HG02852 (cell line): Measurements from ENCODE around the gene OGFOD1.

Experiments used
- ATAC-seq: cut with Tn5 transposase; IDR thresholded peaks from one replicate; pipeline ENCODE4 v1.9.1; 2021; ENCODE audit warnings: mild to moderate bottlenecking, moderate library complexity; ENCODE audit not compliant: unreplicated experiment

The OGFOD1 gene

GRCh38 chr16:56426585-56426984 is 24.8 kb upstream of the OGFOD1 start:
- no peak for ATAC-seq

- ATAC-seq, result no peak
These were observed 23.3 kb upstream of the OGFOD1 start for GRCh38 chr16:56428091-56428490.

DNA sequence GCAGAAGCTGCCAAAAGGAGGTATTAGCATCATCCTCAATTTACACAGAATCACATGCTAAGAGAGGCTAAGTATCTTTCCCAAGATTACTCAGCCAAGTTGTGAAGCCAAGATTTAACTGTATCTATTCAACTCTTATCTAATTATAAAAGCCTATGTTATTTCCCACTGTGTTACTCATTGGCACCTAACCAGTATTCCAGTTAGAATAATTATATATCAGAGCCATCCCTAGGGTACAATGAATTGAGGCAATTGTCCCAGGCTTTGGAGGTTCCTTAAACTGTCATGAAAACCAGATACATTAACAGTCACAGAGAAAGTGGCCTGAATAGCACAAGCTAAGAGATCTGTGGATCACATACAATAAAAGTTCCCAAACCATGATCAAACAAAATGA is 15.1 kb upstream of the OGFOD1 start:
- no peak for ATAC-seq

- ATAC-seq, result no peak
These were observed 13.3 kb upstream of the OGFOD1 start for GRCh38 chr16:56438038-56438437.

DNA sequence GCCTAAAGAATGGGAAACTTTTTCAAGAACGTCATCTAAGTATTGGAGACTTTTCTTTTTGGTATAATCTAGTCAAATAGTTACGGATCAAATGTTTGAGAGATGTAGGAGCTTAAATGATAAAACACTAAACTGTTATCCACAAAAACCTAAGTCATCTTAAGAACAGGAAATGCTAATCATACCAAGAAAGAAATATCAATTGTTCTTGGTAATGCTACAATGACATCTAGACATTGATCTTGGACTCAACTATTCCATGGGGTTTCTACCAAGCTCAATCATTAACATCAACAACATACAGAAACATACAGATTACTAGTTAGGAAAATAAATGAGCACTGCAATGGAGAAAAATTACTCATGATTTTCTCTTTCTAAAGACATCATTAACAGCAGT is 4.1 kb upstream of the OGFOD1 start:
- no peak for ATAC-seq

DNA sequence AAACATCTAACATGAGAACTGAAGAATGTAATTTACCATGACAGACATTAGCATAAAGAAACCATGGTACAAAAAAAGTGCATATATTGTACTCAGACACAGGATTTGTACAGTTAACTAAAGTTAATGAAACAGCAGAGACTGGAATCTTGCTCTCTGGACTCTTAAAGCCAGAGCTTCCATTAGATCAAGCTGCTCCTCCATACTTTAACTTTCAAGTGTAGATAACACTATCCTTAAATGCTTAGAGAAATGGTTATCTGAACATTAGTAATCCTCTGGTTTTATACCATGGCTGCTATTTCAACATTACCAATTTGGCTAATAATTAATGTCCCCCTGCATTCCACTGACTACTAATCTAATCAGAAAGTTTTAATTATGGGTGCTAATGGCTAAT is 3.3 kb upstream of the OGFOD1 start:
- no peak for ATAC-seq

- no peak for ATAC-seq
These were observed 924 bp upstream of the OGFOD1 start for GRCh38 chr16:56450275-56450985.

DNA sequence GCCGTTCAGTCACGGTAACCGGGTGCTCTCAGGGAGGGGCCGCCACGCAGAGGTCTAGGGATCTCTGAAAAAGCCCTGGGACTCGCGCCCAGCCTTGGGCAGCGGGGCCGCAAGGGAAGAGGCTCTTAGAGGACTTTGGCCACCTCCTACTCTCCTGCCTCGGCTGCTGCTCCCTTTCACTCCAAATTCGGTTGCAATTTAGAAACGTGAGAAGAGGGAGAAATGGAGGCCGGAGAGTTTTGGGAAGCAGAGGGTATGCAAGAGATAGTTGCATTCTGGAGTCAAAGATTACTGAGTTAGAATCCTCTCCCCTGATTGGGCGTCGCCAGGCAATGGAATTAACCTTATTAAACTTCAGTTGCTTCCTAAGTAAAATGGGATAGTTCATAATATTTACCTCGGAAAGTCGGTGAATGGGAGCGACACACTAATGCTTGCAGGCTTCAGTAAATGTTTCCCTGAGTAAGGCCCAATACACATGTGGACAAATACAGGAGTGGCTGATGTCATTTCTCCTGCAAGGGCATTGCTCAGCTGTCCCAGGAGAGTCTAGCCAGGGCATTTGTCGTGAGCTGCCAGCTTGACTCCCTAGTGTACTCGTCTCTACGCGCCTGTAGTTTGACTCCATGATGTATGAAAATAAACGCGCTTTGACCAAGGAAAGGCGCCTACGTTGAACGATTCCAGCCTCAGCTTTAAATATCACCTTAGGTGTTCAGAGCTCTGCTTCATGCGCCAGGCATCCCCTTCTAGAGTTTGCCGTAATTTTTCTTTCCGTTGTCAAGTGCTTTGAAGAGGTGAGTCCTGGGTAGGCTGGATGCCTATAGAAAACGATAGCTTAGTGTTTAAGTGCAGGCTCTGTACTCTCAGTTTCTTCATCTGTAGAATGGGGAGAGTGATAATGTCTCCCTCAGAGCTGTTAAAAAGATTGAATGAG is 667 bp downstream of the OGFOD1 start:
- peak; percentile 43 for ATAC-seq

- ATAC-seq, result no peak
These were observed 6.6 kb downstream of the OGFOD1 start for GRCh38 chr16:56457927-56458470.

DNA sequence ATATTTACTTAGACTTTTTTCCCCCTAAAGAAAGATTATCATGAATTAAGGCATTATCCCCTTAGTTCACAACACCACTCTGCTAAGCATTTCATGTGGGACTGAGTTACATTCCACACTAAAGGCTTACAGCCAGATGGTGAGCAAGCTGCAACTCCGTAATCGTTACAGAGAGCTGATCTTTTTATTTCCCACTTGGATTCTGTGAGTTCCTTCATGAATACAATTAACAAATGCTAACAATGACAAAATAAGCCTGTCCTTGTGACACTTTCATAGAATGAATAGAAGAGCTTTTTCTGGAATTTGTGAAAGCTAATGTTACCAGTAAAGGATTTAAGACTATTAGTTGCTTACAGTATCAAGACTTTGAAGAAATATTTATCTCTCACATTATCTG is 8.7 kb downstream of the OGFOD1 start:
- no peak for ATAC-seq

- ATAC-seq, result no peak
These were observed 10.9 kb downstream of the OGFOD1 start for GRCh38 chr16:56462064-56462796.

DNA sequence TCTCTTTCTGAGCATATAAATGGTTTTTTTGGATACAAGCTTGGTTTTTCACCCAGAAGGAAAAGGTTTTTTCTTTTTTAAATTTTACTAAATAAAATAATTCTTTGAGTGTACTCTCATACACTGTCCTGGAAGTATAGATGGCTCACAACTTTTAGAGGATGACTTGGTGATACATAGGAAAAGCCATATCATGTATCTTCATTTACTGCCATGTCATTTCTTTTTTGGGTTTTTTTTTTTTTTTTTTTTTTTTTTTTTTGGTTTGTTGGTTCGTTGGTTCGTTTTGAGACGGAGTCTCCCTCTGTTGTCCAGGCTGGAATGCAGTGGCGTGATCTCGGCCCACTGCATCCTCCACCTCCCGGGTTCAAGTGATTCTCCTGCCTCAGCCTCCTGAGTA is 11.8 kb downstream of the OGFOD1 start:
- no peak for ATAC-seq

GRCh38 chr16:56466344-56466743 is 15.0 kb downstream of the OGFOD1 start:
- no peak for ATAC-seq

GRCh38 chr16:56468800-56469199 is 17.4 kb downstream of the OGFOD1 start:
- ATAC-seq, result no peak

- ATAC-seq, result no peak
These were observed 18.4 kb downstream of the OGFOD1 start for GRCh38 chr16:56469748-56470147.

GRCh38 chr16:56470232-56470631 is 18.9 kb downstream of the OGFOD1 start:
- ATAC-seq, result no peak

DNA sequence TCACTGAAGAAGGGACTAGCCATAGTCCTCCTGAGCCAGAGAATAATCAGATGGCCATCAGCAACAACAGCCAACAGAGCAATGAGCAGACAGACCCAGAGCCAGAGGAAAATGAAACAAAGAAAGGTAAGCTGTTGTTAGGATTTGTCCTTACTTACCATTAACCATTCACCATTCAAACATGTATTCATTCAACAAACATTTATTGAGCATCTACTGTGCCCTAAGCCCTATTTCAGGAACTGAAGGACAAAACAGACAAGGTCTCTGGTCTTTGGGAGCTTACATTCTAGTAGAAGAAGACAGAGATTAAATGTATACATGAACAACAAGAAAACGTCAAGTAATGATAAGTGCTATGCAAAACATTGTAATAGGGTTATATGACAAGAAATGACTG is 19.3 kb downstream of the OGFOD1 start:
- no peak for ATAC-seq

DNA sequence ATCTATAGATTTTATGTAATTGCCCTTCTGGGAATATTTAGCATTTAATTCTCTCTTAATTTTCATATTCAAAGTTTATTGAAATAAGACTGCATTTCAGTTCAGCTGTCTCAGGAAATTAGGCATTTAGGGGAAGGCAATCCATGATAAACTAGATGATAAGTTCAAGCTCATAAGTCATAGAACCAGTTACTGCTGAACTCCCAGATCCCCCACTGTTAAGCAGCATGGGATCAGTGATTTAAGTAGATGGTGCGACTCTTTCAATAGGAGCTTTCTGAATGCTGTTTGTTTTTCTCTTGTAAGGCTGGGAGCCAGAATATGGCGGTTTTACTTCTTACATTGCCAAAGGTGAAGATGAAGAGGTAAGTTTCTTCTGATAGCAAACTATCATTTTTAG is 23.8 kb downstream of the OGFOD1 start:
- no peak for ATAC-seq

GRCh38 chr16:56477096-56477878 is 25.9 kb downstream of the OGFOD1 start:
- ATAC-seq, result no peak

GRCh38 chr16:56478281-56479049 is 27.1 kb downstream of the OGFOD1 start:
- ATAC-seq, result no peak
